Stimulated activated CD8-positive, alpha-beta memory T cell treated with anti-CD3 and anti-CD28 coated beads, Interleukin-4, amount 100 ng/mL, for 4 hours (primary cell): Measurements from ENCODE around the gene AGBL1.

ENCODE experiments used
- DNase-seq, 2 donors: peaks; one replicate each; pipeline ENCODE4 v3.0.0-alpha.2; 2020; ENCODE audit warnings: low read depth in 2 of 2, low spot score in 1 of 2

Gene AGBL1

GRCh38 chr15:86912661-86913060, 833.0 kb downstream of the AGBL1 start:
- no peak for DNase-seq

- no peak for DNase-seq
These were observed 836.2 kb downstream of the AGBL1 start for GRCh38 chr15:86915811-86916331.

GRCh38 chr15:86916671-86917360, 837.1 kb downstream of the AGBL1 start:
- no peak for DNase-seq

GRCh38 chr15:86917361-86917671, 837.6 kb downstream of the AGBL1 start:
- no peak for DNase-seq

- DNase-seq, result no peak
These were observed 839.9 kb downstream of the AGBL1 start for GRCh38 chr15:86919581-86919980.

- DNase-seq, result no peak
These were observed 849.8 kb downstream of the AGBL1 start for GRCh38 chr15:86929461-86929860.

- no peak for DNase-seq
These were observed 852.8 kb downstream of the AGBL1 start for GRCh38 chr15:86932456-86932855.

GRCh38 chr15:86935841-86936240, 856.2 kb downstream of the AGBL1 start:
- DNase-seq, result no peak

- no peak for DNase-seq
These were observed 862.6 kb downstream of the AGBL1 start for GRCh38 chr15:86942285-86942684.

- DNase-seq, result no peak
These were observed 869.0 kb downstream of the AGBL1 start for GRCh38 chr15:86948719-86949118.

- no peak for DNase-seq
These were observed 879.6 kb downstream of the AGBL1 start for GRCh38 chr15:86959254-86959653.

GRCh38 chr15:86961669-86962068, 882.0 kb downstream of the AGBL1 start:
- no peak for DNase-seq

- DNase-seq, result no peak
These were observed 884.6 kb downstream of the AGBL1 start for GRCh38 chr15:86964271-86964670.

GRCh38 chr15:86968244-86968643, 888.6 kb downstream of the AGBL1 start:
- DNase-seq, result no peak

- DNase-seq, result no peak
These were observed 889.7 kb downstream of the AGBL1 start for GRCh38 chr15:86969364-86969763.

- DNase-seq, result no peak
These were observed 893.7 kb downstream of the AGBL1 start for GRCh38 chr15:86973284-86973844.

- DNase-seq, result no peak
These were observed 908.4 kb downstream of the AGBL1 start for GRCh38 chr15:86988033-86988432.

GRCh38 chr15:87021751-87022150, 942.1 kb downstream of the AGBL1 start:
- DNase-seq, result no peak

GRCh38 chr15:87031540-87032230, 952.0 kb downstream of the AGBL1 start:
- no peak for DNase-seq

- no peak for DNase-seq
These were observed 952.6 kb downstream of the AGBL1 start for GRCh38 chr15:87032295-87032694.

GRCh38 chr15:87033056-87033455, 953.4 kb downstream of the AGBL1 start:
- DNase-seq, result no peak

- DNase-seq, result no peak
These were observed 955.2 kb downstream of the AGBL1 start for GRCh38 chr15:87034886-87035285.
